ENCODE data around the gene NVL. TPM values are rescaled to one million over a fixed set of nuclear protein-coding genes. Genes with fewer than 3 reads are reported as not detected.

The NVL gene
- polyA plus RNA-seq, 2 of the 4 experiments (the other 2 are of a cell fraction) = 22.3 to 28.6 TPM

DNA sequence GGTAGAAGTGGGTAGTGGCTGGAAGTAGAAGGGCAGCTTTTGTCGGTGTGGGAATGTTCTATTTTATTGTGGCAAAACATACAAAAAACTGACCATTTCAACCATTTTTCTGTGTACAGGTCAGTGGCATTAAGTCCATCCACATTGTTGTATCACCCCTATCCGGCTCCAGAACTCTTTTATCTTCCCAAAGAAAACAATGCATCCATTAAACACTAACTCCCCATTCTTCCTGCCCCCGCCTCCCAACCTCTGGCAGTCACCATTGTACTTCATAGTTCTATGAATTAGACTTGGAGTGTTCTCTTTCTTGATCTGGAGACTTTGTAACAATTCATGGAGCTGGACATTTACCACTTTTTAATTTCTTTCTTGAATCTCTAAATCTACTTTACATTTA, 91.2 kb downstream of the NVL start:
- H3K4me3 ChIP-seq = no peak overlapping the region
- ATAC-seq (no peak), DNase-seq (ENCODE audit: low read depth in 1 of 2, low spot score in 1 of 2) (no peak), FAIRE-seq (no peak)
- no peak overlapping the region for H3K4me2 ChIP-seq
- 87% methylated on average over 3 of the region's 3 CpGs for WGBS (ENCODE audit: missing lambda C conversion rate)
- H3K9me3 ChIP-seq = no peaks in the 10 kb centered on the region
- POLR2A ChIA-PET = no interaction called here
- H3K27ac ChIP-seq = no peak overlapping the region
- no peaks in the 10 kb centered on the region for H3K4me1 ChIP-seq
- CTCF ChIA-PET = interaction anchor here (1.0 kb wide), 1 partner anchor 19 kb away, joined by 4 read pairs; no protein-coding TSS in a partner anchor
- TF ChIP-seq, protein P1, sequence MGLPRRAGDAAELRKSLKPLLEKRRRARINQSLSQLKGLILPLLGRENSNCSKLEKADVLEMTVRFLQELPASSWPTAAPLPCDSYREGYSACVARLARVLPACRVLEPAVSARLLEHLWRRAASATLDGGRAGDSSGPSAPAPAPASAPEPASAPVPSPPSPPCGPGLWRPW (IDR thresholded peaks at IDR 0.05) = no peak
- TF ChIP-seq, protein P2, sequence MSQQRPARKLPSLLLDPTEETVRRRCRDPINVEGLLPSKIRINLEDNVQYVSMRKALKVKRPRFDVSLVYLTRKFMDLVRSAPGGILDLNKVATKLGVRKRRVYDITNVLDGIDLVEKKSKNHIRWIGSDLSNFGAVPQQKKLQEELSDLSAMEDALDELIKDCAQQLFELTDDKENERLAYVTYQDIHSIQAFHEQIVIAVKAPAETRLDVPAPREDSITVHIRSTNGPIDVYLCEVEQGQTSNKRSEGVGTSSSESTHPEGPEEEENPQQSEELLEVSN (IDR thresholded peaks at IDR 0.05; ENCODE audit: borderline replicate concordance, low read depth) = no peak
- TF ChIP-seq ZSCAN20 (CRISPR knock-in tag; IDR thresholded peaks at IDR 0.05) (no peak), RCOR1 (IDR thresholded peaks at IDR 0.05; ENCODE audit: low read depth, low read length) (no peak), CBX2 (IDR thresholded peaks at IDR 0.05; ENCODE audit: borderline replicate concordance, low read depth) (no peak), BHLHE40 (IDR thresholded peaks at IDR 0.05; ENCODE audit: low read depth, low read length) (no peak), KDM5A (IDR thresholded peaks at IDR 0.05) (no peak), CHD2 (IDR thresholded peaks at IDR 0.05; ENCODE audit: low read length, partially characterized antibody) (no peak), FOSB (CRISPR knock-in tag; IDR thresholded peaks at IDR 0.05) (no peak), TP53 (CRISPR knock-in tag; IDR thresholded peaks at IDR 0.05) (no peak), HEYL (CRISPR knock-in tag; IDR thresholded peaks at IDR 0.05) (no peak), EHMT2 (IDR thresholded peaks at IDR 0.05; ENCODE audit: low read depth) (no peak)
- TF ChIP-seq, protein P3, sequence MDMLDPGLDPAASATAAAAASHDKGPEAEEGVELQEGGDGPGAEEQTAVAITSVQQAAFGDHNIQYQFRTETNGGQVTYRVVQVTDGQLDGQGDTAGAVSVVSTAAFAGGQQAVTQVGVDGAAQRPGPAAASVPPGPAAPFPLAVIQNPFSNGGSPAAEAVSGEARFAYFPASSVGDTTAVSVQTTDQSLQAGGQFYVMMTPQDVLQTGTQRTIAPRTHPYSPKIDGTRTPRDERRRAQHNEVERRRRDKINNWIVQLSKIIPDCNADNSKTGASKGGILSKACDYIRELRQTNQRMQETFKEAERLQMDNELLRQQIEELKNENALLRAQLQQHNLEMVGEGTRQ (IDR thresholded peaks at IDR 0.05) = no peak
- TF ChIP-seq, protein P4, sequence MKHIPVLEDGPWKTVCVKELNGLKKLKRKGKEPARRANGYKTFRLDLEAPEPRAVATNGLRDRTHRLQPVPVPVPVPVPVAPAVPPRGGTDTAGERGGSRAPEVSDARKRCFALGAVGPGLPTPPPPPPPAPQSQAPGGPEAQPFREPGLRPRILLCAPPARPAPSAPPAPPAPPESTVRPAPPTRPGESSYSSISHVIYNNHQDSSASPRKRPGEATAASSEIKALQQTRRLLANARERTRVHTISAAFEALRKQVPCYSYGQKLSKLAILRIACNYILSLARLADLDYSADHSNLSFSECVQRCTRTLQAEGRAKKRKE (CRISPR knock-in tag; IDR thresholded peaks at IDR 0.05; ENCODE audit: low read depth) = no peak
- TF ChIP-seq, protein P5, sequence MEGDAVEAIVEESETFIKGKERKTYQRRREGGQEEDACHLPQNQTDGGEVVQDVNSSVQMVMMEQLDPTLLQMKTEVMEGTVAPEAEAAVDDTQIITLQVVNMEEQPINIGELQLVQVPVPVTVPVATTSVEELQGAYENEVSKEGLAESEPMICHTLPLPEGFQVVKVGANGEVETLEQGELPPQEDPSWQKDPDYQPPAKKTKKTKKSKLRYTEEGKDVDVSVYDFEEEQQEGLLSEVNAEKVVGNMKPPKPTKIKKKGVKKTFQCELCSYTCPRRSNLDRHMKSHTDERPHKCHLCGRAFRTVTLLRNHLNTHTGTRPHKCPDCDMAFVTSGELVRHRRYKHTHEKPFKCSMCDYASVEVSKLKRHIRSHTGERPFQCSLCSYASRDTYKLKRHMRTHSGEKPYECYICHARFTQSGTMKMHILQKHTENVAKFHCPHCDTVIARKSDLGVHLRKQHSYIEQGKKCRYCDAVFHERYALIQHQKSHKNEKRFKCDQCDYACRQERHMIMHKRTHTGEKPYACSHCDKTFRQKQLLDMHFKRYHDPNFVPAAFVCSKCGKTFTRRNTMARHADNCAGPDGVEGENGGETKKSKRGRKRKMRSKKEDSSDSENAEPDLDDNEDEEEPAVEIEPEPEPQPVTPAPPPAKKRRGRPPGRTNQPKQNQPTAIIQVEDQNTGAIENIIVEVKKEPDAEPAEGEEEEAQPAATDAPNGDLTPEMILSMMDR (IDR thresholded peaks at IDR 0.05) = no peak
- TF ChIP-seq, protein P6, sequence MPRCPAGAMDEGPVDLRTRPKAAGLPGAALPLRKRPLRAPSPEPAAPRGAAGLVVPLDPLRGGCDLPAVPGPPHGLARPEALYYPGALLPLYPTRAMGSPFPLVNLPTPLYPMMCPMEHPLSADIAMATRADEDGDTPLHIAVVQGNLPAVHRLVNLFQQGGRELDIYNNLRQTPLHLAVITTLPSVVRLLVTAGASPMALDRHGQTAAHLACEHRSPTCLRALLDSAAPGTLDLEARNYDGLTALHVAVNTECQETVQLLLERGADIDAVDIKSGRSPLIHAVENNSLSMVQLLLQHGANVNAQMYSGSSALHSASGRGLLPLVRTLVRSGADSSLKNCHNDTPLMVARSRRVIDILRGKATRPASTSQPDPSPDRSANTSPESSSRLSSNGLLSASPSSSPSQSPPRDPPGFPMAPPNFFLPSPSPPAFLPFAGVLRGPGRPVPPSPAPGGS (IDR thresholded peaks at IDR 0.05) = no peak

DNA sequence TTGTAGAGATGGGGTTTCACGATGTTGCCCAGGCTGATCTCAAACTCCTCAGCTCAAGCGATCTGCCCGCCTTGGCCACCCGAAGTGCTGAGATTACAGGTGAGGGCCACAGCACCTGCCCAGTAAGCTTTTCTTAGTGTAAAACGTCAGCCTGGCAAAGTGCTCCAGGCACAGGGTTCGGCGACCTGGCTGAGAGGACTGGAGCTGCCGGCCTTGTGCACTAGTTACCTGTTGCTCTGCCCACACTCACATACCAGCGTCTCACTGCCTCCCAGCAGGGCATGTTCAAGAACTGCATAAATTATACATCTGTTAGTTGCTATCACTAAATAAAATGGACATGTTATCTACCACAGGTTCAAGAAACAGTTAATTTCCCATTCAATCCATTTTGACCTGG, 91.8 kb downstream of the NVL start:
- no peak overlapping the region for H3K27ac ChIP-seq
- no peak overlapping the region for H3K4me2 ChIP-seq
- H3K4me3 ChIP-seq = no peak overlapping the region
- no peak for FAIRE-seq
- ATAC-seq = no peak
- no peak for DNase-seq (ENCODE audit: low read depth in 1 of 2, low spot score in 1 of 2)
- ChIA-PET CTCF (interaction anchor here (0.6 to 1.0 kb wide), 4 partner anchors 14 to 489 kb away, joined by 3 to 4 read pairs (median 3); no protein-coding TSS in a partner anchor), POLR2A (no interaction called here)
- WGBS (ENCODE audit: missing lambda C conversion rate) = 91% methylated on average over 9 of the region's 9 CpGs
- H3K9me3 ChIP-seq = no peaks in the 10 kb centered on the region
- TF ChIP-seq RARB (CRISPR knock-in tag; IDR thresholded peaks at IDR 0.05) = no peak
- no peak for TF ChIP-seq ZC3H11A (IDR thresholded peaks at IDR 0.05)
- TF ChIP-seq, protein P4 (CRISPR knock-in tag; IDR thresholded peaks at IDR 0.05; ENCODE audit: low read depth) = no peak
- TF ChIP-seq RCOR1 (IDR thresholded peaks at IDR 0.05; ENCODE audit: low read depth, low read length) = no peak
- TF ChIP-seq FOXS1 (CRISPR knock-in tag; IDR thresholded peaks at IDR 0.05) = no peak
- no peak for TF ChIP-seq CEBPB (IDR thresholded peaks at IDR 0.05)
- no peak for TF ChIP-seq ZFP36 (IDR thresholded peaks at IDR 0.05; ENCODE audit: borderline replicate concordance, partially characterized antibody)
- TF ChIP-seq HEYL (CRISPR knock-in tag; IDR thresholded peaks at IDR 0.05) = no peak
- TF ChIP-seq CHD4 (IDR thresholded peaks at IDR 0.05; ENCODE audit: borderline replicate concordance) = no peak
- H3K4me1 ChIP-seq = no peaks in the 10 kb centered on the region

All from A549 (cell line).